ENCODE results near the gene DPYSL5. TPM values are rescaled to one million over a fixed set of nuclear protein-coding genes. Genes with fewer than 3 reads are reported as not detected.
"Not testable (repeated sequence)": the region's sequence is repeated elsewhere in the genome, so short reads cannot be mapped to it uniquely, and the experiment has no call there.

Gene DPYSL5
- total RNA-seq, 1 donor from 2014 or later, result not detected

DNA sequence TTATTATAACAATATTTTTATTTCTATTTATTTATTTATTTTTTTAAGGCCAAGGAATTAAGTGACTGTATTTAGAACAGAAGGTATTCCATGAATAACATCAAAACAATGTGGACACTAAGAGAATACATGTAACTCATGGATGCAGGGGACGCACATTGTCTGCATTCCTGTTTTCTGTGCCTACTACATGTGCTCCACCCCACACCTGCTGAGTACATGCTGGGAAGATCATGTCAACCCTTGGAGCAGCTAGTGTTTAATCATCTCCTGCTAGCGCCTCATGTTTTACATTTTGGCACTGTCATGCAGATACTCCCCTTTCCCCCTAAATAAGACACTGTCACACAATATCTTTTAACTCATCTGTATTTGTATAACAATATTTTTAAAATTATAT, 29.3 kb downstream of the DPYSL5 start:
- no peak for DNase-seq (ENCODE audit: low spot score in 2 of 2)
- Histone ChIP-seq H3K27ac (no peak overlapping the region), H3K27me3 (no peaks in the 10 kb centered on the region), H3K4me3 (no peak overlapping the region), H3K4me1 (no peaks in the 10 kb centered on the region), H3K36me3 (no peaks in the 10 kb centered on the region), H3K9me3 (no peaks in the 10 kb centered on the region)
- intact Hi-C loops (cut with DNase I), result no loop called here
- TF ChIP-seq, protein P1, sequence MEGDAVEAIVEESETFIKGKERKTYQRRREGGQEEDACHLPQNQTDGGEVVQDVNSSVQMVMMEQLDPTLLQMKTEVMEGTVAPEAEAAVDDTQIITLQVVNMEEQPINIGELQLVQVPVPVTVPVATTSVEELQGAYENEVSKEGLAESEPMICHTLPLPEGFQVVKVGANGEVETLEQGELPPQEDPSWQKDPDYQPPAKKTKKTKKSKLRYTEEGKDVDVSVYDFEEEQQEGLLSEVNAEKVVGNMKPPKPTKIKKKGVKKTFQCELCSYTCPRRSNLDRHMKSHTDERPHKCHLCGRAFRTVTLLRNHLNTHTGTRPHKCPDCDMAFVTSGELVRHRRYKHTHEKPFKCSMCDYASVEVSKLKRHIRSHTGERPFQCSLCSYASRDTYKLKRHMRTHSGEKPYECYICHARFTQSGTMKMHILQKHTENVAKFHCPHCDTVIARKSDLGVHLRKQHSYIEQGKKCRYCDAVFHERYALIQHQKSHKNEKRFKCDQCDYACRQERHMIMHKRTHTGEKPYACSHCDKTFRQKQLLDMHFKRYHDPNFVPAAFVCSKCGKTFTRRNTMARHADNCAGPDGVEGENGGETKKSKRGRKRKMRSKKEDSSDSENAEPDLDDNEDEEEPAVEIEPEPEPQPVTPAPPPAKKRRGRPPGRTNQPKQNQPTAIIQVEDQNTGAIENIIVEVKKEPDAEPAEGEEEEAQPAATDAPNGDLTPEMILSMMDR (IDR thresholded peaks at IDR 0.05), result no peak

DNA sequence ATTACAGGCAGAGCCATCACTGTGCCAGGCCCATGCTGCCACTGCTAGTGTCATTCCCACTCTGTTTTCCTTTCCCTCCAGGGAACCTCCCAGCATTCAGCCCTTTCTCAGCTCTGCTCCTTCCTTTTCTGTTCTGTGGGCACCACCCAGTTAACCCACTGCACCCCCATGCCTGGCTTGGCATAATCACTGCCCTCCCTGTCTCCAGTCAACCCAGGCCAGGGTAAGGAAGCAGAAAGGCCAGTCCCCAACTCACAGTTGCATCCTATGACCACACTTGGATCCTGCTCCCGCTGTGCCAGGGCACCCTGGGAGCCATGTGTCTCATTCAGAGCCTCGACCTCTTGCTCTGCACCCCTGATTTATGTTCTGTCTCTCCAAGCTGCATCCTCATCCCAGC, 32.2 kb downstream of the DPYSL5 start:
- intact Hi-C loops (cut with DNase I), result no loop called here
- Histone ChIP-seq H3K36me3 (no peaks in the 10 kb centered on the region), H3K27ac (no peak overlapping the region), H3K9me3 (no peaks in the 10 kb centered on the region), H3K4me3 (no peak overlapping the region), H3K27me3 (no peaks in the 10 kb centered on the region), H3K4me1 (no peaks in the 10 kb centered on the region)
- TF ChIP-seq, protein P1 (IDR thresholded peaks at IDR 0.05), result no peak
- no peak for DNase-seq (ENCODE audit: low spot score in 2 of 2)

DNA sequence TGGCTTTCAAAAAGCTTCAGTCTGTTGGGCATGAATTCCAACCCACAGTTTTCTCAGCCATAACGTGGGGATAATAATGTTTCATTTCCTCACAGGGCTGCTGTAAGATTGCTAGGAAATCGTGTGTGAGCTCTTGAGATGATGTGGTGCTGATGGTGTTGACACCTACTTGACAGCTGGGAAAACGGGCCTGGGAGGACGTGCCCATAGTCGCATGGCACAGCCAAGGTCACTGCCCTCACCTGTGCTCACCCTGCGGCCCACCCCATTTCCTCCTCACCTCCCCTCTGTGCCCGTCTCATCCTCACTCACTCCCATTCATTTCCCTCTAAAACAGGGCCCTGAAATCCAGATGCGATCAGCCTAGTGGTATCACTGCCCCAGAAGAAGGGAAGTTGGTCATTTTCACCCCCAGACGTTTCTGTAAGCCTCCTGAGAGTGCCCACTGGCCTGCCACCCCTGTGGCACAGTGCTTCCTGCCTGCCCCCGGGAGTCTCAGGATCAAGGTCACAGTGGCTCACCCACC, 33.0 kb downstream of the DPYSL5 start:
- Histone ChIP-seq H3K27me3 (no peaks in the 10 kb centered on the region), H3K27ac (no peak overlapping the region), H3K4me3 (no peak overlapping the region), H3K9me3 (no peaks in the 10 kb centered on the region), H3K36me3 (no peaks in the 10 kb centered on the region), H3K4me1 (no peaks in the 10 kb centered on the region)
- no peak for DNase-seq (ENCODE audit: low spot score in 2 of 2)
- intact Hi-C loops (cut with DNase I), result no loop called here
- TF ChIP-seq, protein P1 (IDR thresholded peaks at IDR 0.05), result no peak

DNA sequence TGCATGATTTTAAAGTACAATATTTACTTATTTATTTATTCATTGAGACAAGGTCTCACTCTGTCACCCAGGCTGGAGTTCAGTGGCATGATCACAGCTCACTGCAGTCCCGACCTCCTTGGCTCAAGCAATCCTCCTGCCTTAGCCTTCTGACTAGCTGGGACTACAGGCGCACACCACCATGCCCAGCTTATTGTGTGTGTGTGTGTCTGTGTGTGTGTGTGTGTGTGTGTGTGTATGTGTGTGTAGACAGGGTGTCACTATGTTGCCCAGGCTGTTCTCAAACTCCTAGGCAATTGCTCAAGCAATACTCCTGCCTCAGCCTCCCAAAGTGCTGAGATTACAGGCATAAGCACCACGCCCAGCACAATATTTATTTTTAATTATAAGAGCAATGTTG, 34.3 kb downstream of the DPYSL5 start:
- DNase-seq (ENCODE audit: low spot score in 2 of 2); H3K36me3 ChIP-seq; H3K27me3 ChIP-seq; H3K27ac ChIP-seq; H3K4me1 ChIP-seq; intact Hi-C loops (cut with DNase I); H3K9me3 ChIP-seq; H3K4me3 ChIP-seq: not testable (repeated sequence)

DNA sequence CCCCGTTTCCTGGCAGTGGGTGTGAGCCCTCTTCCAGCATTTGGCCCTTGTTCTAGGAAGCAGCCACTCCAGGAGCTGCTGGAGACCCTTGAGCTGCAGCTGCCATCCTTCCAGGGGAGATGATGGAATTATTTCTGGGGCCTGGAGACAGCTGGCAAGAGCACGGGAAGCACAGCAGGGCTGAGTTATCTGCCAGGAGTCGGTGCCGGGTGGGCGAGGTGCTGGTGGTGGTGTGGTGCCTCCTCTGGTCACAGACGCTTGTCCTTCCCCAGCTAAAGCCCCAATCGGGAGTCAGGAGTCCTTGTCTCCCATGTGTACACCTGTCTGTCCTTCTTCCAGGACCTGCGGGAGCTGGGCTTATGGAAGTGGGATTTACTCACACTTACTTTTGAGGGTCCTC, 36.0 kb downstream of the DPYSL5 start:
- Histone ChIP-seq H3K27ac (no peak overlapping the region), H3K36me3 (no peaks in the 10 kb centered on the region), H3K27me3 (no peaks in the 10 kb centered on the region), H3K9me3 (no peaks in the 10 kb centered on the region), H3K4me3 (no peak overlapping the region), H3K4me1 (no peaks in the 10 kb centered on the region)
- TF ChIP-seq, protein P1 (IDR thresholded peaks at IDR 0.05), result no peak
- intact Hi-C loops (cut with DNase I), result no loop called here
- DNase-seq (ENCODE audit: low spot score in 2 of 2), result no peak

DNA sequence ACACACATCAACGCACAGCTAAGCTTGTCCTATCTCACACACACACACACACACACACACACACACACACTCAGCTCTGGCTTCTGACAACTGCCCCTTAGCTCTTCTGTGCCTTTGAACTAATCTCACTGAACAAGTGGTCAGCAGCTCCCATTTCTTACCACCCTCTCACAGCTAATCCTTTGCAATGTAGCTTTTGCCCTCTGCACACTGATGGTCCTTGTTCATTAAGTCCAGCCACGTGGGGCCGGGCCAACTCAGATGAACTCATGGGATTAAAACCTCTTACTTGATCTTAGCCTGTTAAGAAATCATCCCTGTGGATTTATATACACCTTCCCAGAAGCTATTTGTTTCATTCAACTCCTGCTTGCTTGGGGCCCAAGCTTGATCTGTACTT, 36.6 kb downstream of the DPYSL5 start:
- Histone ChIP-seq H3K27ac (no peak overlapping the region), H3K9me3 (no peaks in the 10 kb centered on the region), H3K4me1 (no peaks in the 10 kb centered on the region), H3K4me3 (no peak overlapping the region), H3K27me3 (no peaks in the 10 kb centered on the region), H3K36me3 (no peaks in the 10 kb centered on the region)
- DNase-seq (ENCODE audit: low spot score in 2 of 2), result no peak
- TF ChIP-seq, protein P1 (IDR thresholded peaks at IDR 0.05), result no peak
- intact Hi-C loops (cut with DNase I), result no loop called here
